Measurements from ENCODE around the gene C12orf43. TPM values are rescaled to one million over a fixed set of nuclear protein-coding genes. Genes with fewer than 3 reads are reported as not detected.

C12orf43 gene
- total RNA-seq, 4 donors from 2014 or later, result 15.1 to 20.2 (median 17.7) TPM

- WGBS, 2 donors (ENCODE audit: low coverage in 1 of 2), result 37 to 58% methylated on average over 2 of the region's 2 CpGs
- Histone ChIP-seq H3K27me3 (peaks cover 30% of the 10 kb centered on the region), H3K36me3 (no peaks in the 10 kb centered on the region), H3K27ac (no peak overlapping the region), H3K4me1 (peaks cover 0 to 13% (median 0%) of the 10 kb centered on the region in 3 donors), H3K9me3 (no peaks in the 10 kb centered on the region), H3K4me3 (no peak overlapping the region)
- ATAC-seq, result no peak
- TF ChIP-seq, protein P1, sequence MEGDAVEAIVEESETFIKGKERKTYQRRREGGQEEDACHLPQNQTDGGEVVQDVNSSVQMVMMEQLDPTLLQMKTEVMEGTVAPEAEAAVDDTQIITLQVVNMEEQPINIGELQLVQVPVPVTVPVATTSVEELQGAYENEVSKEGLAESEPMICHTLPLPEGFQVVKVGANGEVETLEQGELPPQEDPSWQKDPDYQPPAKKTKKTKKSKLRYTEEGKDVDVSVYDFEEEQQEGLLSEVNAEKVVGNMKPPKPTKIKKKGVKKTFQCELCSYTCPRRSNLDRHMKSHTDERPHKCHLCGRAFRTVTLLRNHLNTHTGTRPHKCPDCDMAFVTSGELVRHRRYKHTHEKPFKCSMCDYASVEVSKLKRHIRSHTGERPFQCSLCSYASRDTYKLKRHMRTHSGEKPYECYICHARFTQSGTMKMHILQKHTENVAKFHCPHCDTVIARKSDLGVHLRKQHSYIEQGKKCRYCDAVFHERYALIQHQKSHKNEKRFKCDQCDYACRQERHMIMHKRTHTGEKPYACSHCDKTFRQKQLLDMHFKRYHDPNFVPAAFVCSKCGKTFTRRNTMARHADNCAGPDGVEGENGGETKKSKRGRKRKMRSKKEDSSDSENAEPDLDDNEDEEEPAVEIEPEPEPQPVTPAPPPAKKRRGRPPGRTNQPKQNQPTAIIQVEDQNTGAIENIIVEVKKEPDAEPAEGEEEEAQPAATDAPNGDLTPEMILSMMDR (IDR thresholded peaks at IDR 0.05), result no peak
- TF ChIP-seq EP300 (IDR thresholded peaks at IDR 0.05), result no peak
- no peak for TF ChIP-seq POLR2AphosphoS5 (IDR thresholded peaks at IDR 0.05)
- no peak for TF ChIP-seq POLR2A (IDR thresholded peaks at IDR 0.05)
These were observed 45.5 kb upstream of the C12orf43 start for GRCh38 chr12:121061831-121062230.

- peaks cover 0 to 13% (median 0%) of the 10 kb centered on the region in 3 donors for H3K4me1 ChIP-seq
- H3K27ac ChIP-seq, result peak overlapping the region in 3 of 4 donors; percentile 7 to 60 (median 36)
- no peak for ATAC-seq
- H3K4me3 ChIP-seq, result peak overlapping the region in 1 of 2 donors; percentile 38
- WGBS, 2 donors (ENCODE audit: low coverage in 1 of 2), result 19 to 57% methylated on average over 6 to 7 of the region's 16 CpGs
- H3K27me3 ChIP-seq, result peaks cover 30% of the 10 kb centered on the region
- no peaks in the 10 kb centered on the region for H3K9me3 ChIP-seq
- H3K36me3 ChIP-seq, result no peaks in the 10 kb centered on the region
- no peak for TF ChIP-seq POLR2AphosphoS5 (IDR thresholded peaks at IDR 0.05)
- TF ChIP-seq, protein P1 (IDR thresholded peaks at IDR 0.05), result peak in 3 of 4 experiments; percentile 11 to 38 (median 24)
These were observed 44.1 kb upstream of the C12orf43 start for GRCh38 chr12:121060149-121061001.

- no peak for ATAC-seq
- Histone ChIP-seq H3K9me3 (no peaks in the 10 kb centered on the region), H3K36me3 (no peaks in the 10 kb centered on the region), H3K27ac (no peak overlapping the region), H3K4me1 (peaks cover 0 to 13% (median 0%) of the 10 kb centered on the region in 3 donors), H3K27me3 (peaks cover 30% of the 10 kb centered on the region), H3K4me3 (no peak overlapping the region)
- TF ChIP-seq POLR2AphosphoS5 (IDR thresholded peaks at IDR 0.05), result no peak
- TF ChIP-seq, protein P1 (IDR thresholded peaks at IDR 0.05), result no peak
- TF ChIP-seq EP300 (IDR thresholded peaks at IDR 0.05), result no peak
- TF ChIP-seq POLR2A (IDR thresholded peaks at IDR 0.05), result no peak
- WGBS, 2 donors (ENCODE audit: low coverage in 1 of 2), result 86 to 90% methylated on average over 3 to 7 of the region's 10 CpGs
These were observed 43.0 kb upstream of the C12orf43 start for GRCh38 chr12:121059031-121059898.

DNA sequence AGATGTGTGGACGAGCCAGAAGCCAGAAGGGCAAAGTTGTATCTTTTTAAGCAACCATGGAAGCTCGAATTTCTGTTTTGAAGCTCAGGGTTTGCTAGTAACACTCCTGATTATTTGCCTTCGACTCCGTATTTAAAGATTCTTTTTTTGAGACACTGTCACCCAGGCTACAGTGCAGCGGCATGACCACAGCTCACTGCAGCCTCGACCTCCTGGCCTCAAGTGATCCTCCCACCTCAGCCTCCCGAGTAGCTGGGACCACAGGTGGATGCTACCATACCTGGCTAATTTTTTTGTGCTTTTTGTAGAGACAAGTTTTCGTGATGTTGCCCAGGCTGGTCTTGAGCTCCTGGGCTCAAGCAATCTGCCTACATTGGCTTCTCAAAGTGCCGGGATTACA, 41.5 kb upstream of the C12orf43 start:
- no peak for ATAC-seq
- 65 to 76% methylated on average over 4 to 9 of the region's 9 CpGs for WGBS, 2 donors (ENCODE audit: low coverage in 1 of 2)

More for the DNA sequence above, 41.5 kb upstream of the C12orf43 start:
- H3K27me3 ChIP-seq, result peaks cover 22% of the 10 kb centered on the region
- no peaks in the 10 kb centered on the region for H3K36me3 ChIP-seq
- peaks cover 0 to 13% (median 0%) of the 10 kb centered on the region in 3 donors for H3K4me1 ChIP-seq
- H3K4me3 ChIP-seq, result no peak overlapping the region
- no peaks in the 10 kb centered on the region for H3K9me3 ChIP-seq
- no peak for TF ChIP-seq POLR2AphosphoS5 (IDR thresholded peaks at IDR 0.05)
- TF ChIP-seq POLR2A (IDR thresholded peaks at IDR 0.05), result no peak
- no peak for TF ChIP-seq EP300 (IDR thresholded peaks at IDR 0.05)
- TF ChIP-seq, protein P1 (IDR thresholded peaks at IDR 0.05), result no peak
- no peak overlapping the region for H3K27ac ChIP-seq
